ENCODE data around the gene SMCO4. TPM values are rescaled to one million over a fixed set of nuclear protein-coding genes. Genes with fewer than 3 reads are reported as not detected.

SMCO4 gene
- total RNA-seq, 1 donor from 2014 or later = 12.7 TPM

DNA sequence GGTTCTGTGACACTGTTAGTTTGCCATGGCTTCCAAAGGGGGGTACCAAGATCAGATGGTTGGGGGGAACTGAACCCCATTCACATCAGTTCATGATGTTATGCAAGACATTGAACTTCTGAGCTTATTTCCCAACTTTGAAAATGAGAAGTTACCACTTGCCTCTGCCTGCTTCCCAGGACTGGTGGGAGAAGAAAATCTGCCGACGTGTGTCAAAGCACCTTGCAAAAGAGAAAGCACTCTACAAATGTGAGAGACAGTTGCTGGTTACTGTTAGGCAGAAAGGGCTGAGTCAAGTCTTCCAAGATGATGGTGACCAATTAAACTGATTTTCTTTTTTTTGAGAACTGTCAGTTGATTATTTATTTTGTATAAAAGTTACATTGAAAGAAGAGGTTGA is 45.6 kb downstream of the SMCO4 start:
- TF ChIP-seq, protein P1, sequence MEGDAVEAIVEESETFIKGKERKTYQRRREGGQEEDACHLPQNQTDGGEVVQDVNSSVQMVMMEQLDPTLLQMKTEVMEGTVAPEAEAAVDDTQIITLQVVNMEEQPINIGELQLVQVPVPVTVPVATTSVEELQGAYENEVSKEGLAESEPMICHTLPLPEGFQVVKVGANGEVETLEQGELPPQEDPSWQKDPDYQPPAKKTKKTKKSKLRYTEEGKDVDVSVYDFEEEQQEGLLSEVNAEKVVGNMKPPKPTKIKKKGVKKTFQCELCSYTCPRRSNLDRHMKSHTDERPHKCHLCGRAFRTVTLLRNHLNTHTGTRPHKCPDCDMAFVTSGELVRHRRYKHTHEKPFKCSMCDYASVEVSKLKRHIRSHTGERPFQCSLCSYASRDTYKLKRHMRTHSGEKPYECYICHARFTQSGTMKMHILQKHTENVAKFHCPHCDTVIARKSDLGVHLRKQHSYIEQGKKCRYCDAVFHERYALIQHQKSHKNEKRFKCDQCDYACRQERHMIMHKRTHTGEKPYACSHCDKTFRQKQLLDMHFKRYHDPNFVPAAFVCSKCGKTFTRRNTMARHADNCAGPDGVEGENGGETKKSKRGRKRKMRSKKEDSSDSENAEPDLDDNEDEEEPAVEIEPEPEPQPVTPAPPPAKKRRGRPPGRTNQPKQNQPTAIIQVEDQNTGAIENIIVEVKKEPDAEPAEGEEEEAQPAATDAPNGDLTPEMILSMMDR (IDR thresholded peaks at IDR 0.05; ENCODE audit: insufficient read depth, low read length, poor library complexity, severe bottlenecking) = no peak
- Histone ChIP-seq H3K27me3 (ENCODE audit: control insufficient read depth, insufficient read depth, low read length) (no peaks in the 10 kb centered on the region), H3K36me3 (ENCODE audit: control insufficient read depth, insufficient read depth, low read length) (no peaks in the 10 kb centered on the region), H3K4me3 (ENCODE audit: low read depth, low read length) (no peak overlapping the region)
- DNase-seq (ENCODE audit: low read depth) = no peak

DNA sequence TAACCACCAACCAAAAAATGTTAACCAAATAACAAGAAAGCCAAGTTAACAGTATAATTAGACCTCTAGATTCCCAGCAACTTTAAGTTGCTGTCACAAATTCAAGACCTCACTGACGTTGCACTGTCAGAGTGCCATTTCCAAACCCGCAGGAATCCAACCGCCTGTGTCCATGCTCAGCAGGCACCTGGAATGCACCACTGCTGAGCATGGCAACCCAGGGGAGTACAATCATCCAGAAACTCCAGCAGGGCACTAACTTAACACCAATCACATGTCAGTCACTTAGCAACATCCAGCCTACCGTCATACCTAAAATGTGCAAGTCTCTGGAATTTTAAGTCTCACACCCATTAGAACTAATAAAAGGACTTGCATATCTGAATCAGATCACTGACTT is 48.8 kb downstream of the SMCO4 start:
- Histone ChIP-seq H3K36me3 (ENCODE audit: control insufficient read depth, insufficient read depth, low read length) (no peaks in the 10 kb centered on the region), H3K4me3 (ENCODE audit: low read depth, low read length) (no peak overlapping the region), H3K27me3 (ENCODE audit: control insufficient read depth, insufficient read depth, low read length) (no peaks in the 10 kb centered on the region)
- peak; percentile 89 for DNase-seq (ENCODE audit: low read depth)
- TF ChIP-seq, protein P1 (IDR thresholded peaks at IDR 0.05; ENCODE audit: insufficient read depth, low read length, poor library complexity, severe bottlenecking) = no peak

DNA sequence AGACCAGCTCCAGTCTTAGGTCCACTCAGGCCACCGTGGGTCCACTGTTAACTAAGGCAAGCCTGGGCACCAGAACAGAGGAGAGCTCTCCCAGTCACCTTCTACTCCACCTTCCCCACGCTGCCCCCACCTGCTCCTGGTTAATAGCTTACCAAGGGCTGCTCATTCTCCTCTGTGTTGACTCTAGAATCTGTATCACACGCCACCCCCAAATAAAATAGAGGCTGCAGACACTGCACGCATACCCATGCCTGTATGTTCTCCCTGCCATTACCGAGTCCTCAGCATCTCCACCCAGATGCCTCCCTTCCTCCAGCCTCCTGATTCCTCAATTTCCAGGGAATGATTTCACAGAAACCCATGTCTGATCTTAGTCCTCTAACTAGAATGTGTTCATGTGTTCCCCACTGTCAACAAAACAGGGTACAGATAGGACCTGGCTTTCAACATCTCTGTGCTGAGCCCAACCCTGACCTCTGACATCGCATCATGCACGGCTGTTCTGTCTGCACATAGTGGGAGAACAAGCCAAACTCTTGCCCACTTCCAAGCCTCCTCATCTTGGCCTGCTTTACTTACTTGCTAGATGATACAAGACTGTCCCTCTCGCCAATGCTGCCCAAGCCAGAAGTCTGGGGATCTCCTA is 49.8 kb downstream of the SMCO4 start:
- TF ChIP-seq, protein P1 (IDR thresholded peaks at IDR 0.05; ENCODE audit: insufficient read depth, low read length, poor library complexity, severe bottlenecking) = no peak
- no peak for DNase-seq (ENCODE audit: low read depth)
- Histone ChIP-seq H3K36me3 (ENCODE audit: control insufficient read depth, insufficient read depth, low read length) (no peaks in the 10 kb centered on the region), H3K27me3 (ENCODE audit: control insufficient read depth, insufficient read depth, low read length) (no peaks in the 10 kb centered on the region), H3K4me3 (ENCODE audit: low read depth, low read length) (no peak overlapping the region)

DNA sequence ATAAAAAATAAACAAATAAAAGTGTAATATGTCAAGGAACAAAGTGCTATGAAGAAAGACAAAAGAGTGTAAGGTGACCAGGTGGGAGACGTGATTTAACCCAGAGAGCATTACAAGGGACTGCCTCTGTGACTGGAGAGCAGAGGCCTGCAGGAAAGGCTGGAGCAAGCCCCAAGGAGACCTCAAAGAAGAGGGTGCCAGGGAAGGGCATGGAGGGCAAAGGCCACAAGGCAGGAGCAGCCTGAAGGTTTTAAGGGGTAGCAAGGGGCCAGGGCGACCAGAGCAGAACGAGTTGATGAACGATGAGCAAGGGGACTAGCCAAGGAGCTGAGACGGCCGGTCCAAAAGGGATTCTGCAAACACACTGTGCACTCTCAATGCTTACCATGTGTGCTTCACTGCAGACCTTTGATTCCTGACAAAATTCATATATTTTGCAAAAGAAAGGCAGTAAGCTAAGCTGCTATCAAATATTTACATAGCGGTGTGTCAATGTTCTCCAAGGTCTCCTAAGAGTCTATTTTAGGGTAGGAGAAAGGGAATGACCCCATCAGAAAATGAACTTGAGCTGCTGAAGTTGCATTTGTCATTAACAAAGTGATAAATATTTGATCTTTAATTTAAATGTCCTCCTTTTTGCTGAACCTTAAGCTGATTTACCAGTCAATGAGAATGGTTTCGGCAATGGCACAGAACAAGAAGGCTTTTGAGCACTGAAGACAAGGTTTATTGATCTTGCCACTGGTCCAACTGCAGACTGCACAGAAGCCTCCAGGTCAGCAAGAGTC is 50.5 kb downstream of the SMCO4 start:
- Histone ChIP-seq H3K36me3 (ENCODE audit: control insufficient read depth, insufficient read depth, low read length) (no peaks in the 10 kb centered on the region), H3K4me3 (ENCODE audit: low read depth, low read length) (no peak overlapping the region), H3K27me3 (ENCODE audit: control insufficient read depth, insufficient read depth, low read length) (no peaks in the 10 kb centered on the region)
- DNase-seq (ENCODE audit: low read depth) = no peak
- TF ChIP-seq, protein P1 (IDR thresholded peaks at IDR 0.05; ENCODE audit: insufficient read depth, low read length, poor library complexity, severe bottlenecking) = no peak

DNA sequence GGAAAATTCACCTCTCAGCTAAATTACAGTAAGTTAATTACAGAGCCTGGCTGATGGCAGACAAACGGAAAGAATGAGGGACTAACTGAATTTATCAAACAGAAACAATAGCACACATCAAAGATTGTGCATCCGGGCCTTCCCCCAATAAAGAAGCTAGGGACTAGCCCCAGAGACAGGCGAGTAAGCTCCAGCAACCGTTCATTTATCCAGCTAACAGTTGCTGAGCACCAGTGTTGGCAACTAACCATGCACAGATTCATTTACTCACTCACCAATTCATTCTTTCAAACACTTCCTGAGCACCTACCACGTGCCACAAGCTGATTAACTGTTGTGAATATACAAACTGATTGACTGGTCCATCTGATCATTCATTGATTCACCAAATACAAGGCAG is 51.2 kb downstream of the SMCO4 start:
- Histone ChIP-seq H3K4me3 (ENCODE audit: low read depth, low read length) (no peak overlapping the region), H3K36me3 (ENCODE audit: control insufficient read depth, insufficient read depth, low read length) (no peaks in the 10 kb centered on the region), H3K27me3 (ENCODE audit: control insufficient read depth, insufficient read depth, low read length) (no peaks in the 10 kb centered on the region)
- TF ChIP-seq, protein P1 (IDR thresholded peaks at IDR 0.05; ENCODE audit: insufficient read depth, low read length, poor library complexity, severe bottlenecking) = no peak
- DNase-seq (ENCODE audit: low read depth) = no peak
